Activated gamma-delta T cell treated with Interleukin-2 at 50 U/mL for 16 hours (primary cell): ENCODE measurements around the gene FOXS1.

ENCODE experiments used
- DNase-seq: peaks from one replicate; pipeline ENCODE4 v3.0.0-alpha.2; 2020

The FOXS1 gene

GRCh38 chr20:31845300-31845863 is at the start of gene FOXS1:
TSS of gene FOXS1 (minus strand) at chr20:31845604. CDS start at chr20:31845542, 62 bp downstream.
- DNase-seq: no peak

GRCh38 chr20:31890646-31891045 is 45.2 kb upstream of the FOXS1 start:
- DNase-seq: no peak

GRCh38 chr20:31883829-31884228 is 38.4 kb upstream of the FOXS1 start:
- DNase-seq: no peak

- DNase-seq: no peak
Measured at GRCh38 chr20:31881945-31882344, 36.5 kb upstream of the FOXS1 start.

- peak; percentile 70 for DNase-seq
Measured at GRCh38 chr20:31879143-31879987, 34.0 kb upstream of the FOXS1 start.

- DNase-seq: no peak
Measured at GRCh38 chr20:31877684-31878083, 32.3 kb upstream of the FOXS1 start.

GRCh38 chr20:31875671-31876070 is 30.3 kb upstream of the FOXS1 start:
- DNase-seq: no peak

GRCh38 chr20:31872406-31872805 is 27.0 kb upstream of the FOXS1 start:
- DNase-seq: no peak

- DNase-seq: no peak
Measured at GRCh38 chr20:31871618-31871954, 26.2 kb upstream of the FOXS1 start.

GRCh38 chr20:31870726-31871617 is 25.6 kb upstream of the FOXS1 start:
- DNase-seq: no peak

GRCh38 chr20:31869942-31870725 is 24.7 kb upstream of the FOXS1 start, which contains the start of the genes DUSP15 and TTLL9:
TSS of gene DUSP15 (minus strand) at chr20:31870527. CDS start at chr20:31870337, 190 bp downstream.
TSS of gene TTLL9 (plus strand) at chr20:31870634. CDS start at chr20:31871127, 493 bp downstream.
- no peak for DNase-seq

GRCh38 chr20:31869673-31869941 is 24.2 kb upstream of the FOXS1 start:
- no peak for DNase-seq

GRCh38 chr20:31868853-31869672 is 23.7 kb upstream of the FOXS1 start:
- no peak for DNase-seq

- DNase-seq: no peak
Measured at GRCh38 chr20:31866221-31866620, 20.8 kb upstream of the FOXS1 start.

- DNase-seq: no peak
Measured at GRCh38 chr20:31864521-31865400, 19.4 kb upstream of the FOXS1 start.

GRCh38 chr20:31863296-31864085 is 18.1 kb upstream of the FOXS1 start:
- no peak for DNase-seq

GRCh38 chr20:31862506-31862905 is 17.1 kb upstream of the FOXS1 start:
- DNase-seq: no peak

- DNase-seq: no peak
Measured at GRCh38 chr20:31862157-31862470, 16.7 kb upstream of the FOXS1 start.

GRCh38 chr20:31861385-31862156 is 16.2 kb upstream of the FOXS1 start:
- DNase-seq: peak; percentile 62

GRCh38 chr20:31861135-31861384 is 15.7 kb upstream of the FOXS1 start:
- DNase-seq: no peak
